ENCODE data around the gene LDLRAD3.

Gene LDLRAD3

DNA sequence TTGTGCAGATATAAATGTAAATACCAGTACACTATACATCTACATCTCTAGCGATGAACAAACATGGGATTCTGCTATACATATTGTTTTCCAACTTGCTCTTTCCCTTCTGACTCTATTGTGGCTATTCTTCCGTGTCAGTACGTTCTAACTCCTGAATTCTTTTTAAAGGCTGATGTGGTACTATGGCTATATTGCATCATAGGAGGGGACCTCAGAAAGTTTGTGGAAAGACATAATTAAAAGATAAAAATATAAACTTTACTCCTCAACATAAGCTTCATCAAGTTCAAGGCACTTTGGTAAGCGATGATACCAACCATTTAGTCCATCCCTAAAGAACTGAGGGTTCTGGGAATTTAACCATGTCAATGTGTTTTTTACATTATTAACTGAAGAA is 72.8 kb downstream of the LDLRAD3 start:
- TF ChIP-seq TCF4 (CRISPR knock-in tag; IDR thresholded peaks at IDR 0.05; ENCODE audit: borderline replicate concordance) (no peak), ZNF8 (CRISPR knock-in tag; IDR thresholded peaks at IDR 0.05) (no peak), ESRRG (CRISPR knock-in tag; IDR thresholded peaks at IDR 0.05) (no peak), CSDC2 (CRISPR knock-in tag; IDR thresholded peaks at IDR 0.05) (no peak), PPARA (CRISPR knock-in tag; IDR thresholded peaks at IDR 0.05; ENCODE audit: borderline replicate concordance) (no peak), ZNF565 (CRISPR knock-in tag; conservative IDR thresholded peaks at IDR 0.05; ENCODE audit: low read depth) (no peak), BACH2 (CRISPR knock-in tag; IDR thresholded peaks at IDR 0.05; ENCODE audit: borderline replicate concordance) (no peak), ZC3H10 (CRISPR knock-in tag; IDR thresholded peaks at IDR 0.05) (no peak), ARNTL (CRISPR knock-in tag; IDR thresholded peaks at IDR 0.05; ENCODE audit: borderline replicate concordance, low read depth) (no peak), ZFP30 (CRISPR knock-in tag; IDR thresholded peaks at IDR 0.05) (no peak), ZFP3 (CRISPR knock-in tag; IDR thresholded peaks at IDR 0.05) (no peak)
- TF ChIP-seq, protein P1, sequence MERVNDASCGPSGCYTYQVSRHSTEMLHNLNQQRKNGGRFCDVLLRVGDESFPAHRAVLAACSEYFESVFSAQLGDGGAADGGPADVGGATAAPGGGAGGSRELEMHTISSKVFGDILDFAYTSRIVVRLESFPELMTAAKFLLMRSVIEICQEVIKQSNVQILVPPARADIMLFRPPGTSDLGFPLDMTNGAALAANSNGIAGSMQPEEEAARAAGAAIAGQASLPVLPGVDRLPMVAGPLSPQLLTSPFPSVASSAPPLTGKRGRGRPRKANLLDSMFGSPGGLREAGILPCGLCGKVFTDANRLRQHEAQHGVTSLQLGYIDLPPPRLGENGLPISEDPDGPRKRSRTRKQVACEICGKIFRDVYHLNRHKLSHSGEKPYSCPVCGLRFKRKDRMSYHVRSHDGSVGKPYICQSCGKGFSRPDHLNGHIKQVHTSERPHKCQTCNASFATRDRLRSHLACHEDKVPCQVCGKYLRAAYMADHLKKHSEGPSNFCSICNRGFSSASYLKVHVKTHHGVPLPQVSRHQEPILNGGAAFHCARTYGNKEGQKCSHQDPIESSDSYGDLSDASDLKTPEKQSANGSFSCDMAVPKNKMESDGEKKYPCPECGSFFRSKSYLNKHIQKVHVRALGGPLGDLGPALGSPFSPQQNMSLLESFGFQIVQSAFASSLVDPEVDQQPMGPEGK (CRISPR knock-in tag; IDR thresholded peaks at IDR 0.05; ENCODE audit: borderline replicate concordance), result no peak
- ATAC-seq, result no peak

DNA sequence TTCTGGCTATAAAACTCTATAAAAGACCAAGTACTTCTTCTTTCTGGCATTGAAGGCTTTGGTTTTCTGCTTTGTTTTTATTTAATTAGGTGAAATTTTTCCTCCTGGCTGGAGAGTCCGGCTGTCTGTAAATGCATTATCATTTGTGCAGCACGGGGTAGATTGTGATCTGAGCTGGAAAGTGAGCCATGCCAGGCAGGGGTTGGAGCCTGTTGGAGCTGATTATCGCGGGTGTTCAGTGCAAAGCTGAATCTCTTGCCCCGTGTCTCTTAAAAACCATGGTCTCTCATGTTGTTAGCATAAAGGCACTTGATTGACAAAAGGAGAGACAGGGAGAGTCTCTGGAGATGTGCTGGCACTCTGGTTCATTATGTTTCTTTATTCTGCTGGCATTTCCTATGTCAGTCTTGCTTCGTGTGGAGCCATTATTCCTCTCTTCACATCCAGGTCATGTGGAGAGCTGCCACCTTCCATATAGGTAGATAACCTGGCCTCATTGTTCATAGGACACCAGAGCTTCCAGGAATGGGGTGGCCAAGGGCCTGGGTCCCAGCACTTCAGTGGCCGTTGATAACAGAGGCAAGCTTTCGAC is 75.2 kb downstream of the LDLRAD3 start:
- no peak for TF ChIP-seq SNAI2 (CRISPR knock-in tag; IDR thresholded peaks at IDR 0.05)
- no peak for TF ChIP-seq ZNF70 (CRISPR knock-in tag; IDR thresholded peaks at IDR 0.05)
- no peak for TF ChIP-seq GLIS3 (CRISPR knock-in tag; IDR thresholded peaks at IDR 0.05)
- TF ChIP-seq, protein P1 (CRISPR knock-in tag; IDR thresholded peaks at IDR 0.05; ENCODE audit: borderline replicate concordance), result no peak
- peak; percentile 87; the same call in 1 of the 2 replicates for TF ChIP-seq TCF4 (CRISPR knock-in tag; IDR thresholded peaks at IDR 0.05; ENCODE audit: borderline replicate concordance)
- TF ChIP-seq ESRRG (CRISPR knock-in tag; IDR thresholded peaks at IDR 0.05), result no peak
- TF ChIP-seq ZFP3 (CRISPR knock-in tag; IDR thresholded peaks at IDR 0.05), result no peak
- no peak for TF ChIP-seq PPARA (CRISPR knock-in tag; IDR thresholded peaks at IDR 0.05; ENCODE audit: borderline replicate concordance)
- TF ChIP-seq, protein P2, sequence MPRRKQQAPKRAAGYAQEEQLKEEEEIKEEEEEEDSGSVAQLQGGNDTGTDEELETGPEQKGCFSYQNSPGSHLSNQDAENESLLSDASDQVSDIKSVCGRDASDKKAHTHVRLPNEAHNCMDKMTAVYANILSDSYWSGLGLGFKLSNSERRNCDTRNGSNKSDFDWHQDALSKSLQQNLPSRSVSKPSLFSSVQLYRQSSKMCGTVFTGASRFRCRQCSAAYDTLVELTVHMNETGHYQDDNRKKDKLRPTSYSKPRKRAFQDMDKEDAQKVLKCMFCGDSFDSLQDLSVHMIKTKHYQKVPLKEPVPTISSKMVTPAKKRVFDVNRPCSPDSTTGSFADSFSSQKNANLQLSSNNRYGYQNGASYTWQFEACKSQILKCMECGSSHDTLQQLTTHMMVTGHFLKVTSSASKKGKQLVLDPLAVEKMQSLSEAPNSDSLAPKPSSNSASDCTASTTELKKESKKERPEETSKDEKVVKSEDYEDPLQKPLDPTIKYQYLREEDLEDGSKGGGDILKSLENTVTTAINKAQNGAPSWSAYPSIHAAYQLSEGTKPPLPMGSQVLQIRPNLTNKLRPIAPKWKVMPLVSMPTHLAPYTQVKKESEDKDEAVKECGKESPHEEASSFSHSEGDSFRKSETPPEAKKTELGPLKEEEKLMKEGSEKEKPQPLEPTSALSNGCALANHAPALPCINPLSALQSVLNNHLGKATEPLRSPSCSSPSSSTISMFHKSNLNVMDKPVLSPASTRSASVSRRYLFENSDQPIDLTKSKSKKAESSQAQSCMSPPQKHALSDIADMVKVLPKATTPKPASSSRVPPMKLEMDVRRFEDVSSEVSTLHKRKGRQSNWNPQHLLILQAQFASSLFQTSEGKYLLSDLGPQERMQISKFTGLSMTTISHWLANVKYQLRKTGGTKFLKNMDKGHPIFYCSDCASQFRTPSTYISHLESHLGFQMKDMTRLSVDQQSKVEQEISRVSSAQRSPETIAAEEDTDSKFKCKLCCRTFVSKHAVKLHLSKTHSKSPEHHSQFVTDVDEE (CRISPR knock-in tag; IDR thresholded peaks at IDR 0.05), result peak; percentile 84
- TF ChIP-seq TOX (CRISPR knock-in tag; IDR thresholded peaks at IDR 0.05; ENCODE audit: borderline replicate concordance), result no peak
- no peak for TF ChIP-seq ZFP30 (CRISPR knock-in tag; IDR thresholded peaks at IDR 0.05)
- no peak for TF ChIP-seq BACH2 (CRISPR knock-in tag; IDR thresholded peaks at IDR 0.05; ENCODE audit: borderline replicate concordance)
- peak; percentile 59 for TF ChIP-seq ISL1 (CRISPR knock-in tag; IDR thresholded peaks at IDR 0.05)
- TF ChIP-seq, protein P3, sequence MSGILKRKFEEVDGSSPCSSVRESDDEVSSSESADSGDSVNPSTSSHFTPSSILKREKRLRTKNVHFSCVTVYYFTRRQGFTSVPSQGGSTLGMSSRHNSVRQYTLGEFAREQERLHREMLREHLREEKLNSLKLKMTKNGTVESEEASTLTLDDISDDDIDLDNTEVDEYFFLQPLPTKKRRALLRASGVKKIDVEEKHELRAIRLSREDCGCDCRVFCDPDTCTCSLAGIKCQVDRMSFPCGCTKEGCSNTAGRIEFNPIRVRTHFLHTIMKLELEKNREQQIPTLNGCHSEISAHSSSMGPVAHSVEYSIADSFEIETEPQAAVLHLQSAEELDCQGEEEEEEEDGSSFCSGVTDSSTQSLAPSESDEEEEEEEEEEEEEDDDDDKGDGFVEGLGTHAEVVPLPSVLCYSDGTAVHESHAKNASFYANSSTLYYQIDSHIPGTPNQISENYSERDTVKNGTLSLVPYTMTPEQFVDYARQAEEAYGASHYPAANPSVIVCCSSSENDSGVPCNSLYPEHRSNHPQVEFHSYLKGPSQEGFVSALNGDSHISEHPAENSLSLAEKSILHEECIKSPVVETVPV (CRISPR knock-in tag; IDR thresholded peaks at IDR 0.05), result no peak
- TF ChIP-seq, protein P4, sequence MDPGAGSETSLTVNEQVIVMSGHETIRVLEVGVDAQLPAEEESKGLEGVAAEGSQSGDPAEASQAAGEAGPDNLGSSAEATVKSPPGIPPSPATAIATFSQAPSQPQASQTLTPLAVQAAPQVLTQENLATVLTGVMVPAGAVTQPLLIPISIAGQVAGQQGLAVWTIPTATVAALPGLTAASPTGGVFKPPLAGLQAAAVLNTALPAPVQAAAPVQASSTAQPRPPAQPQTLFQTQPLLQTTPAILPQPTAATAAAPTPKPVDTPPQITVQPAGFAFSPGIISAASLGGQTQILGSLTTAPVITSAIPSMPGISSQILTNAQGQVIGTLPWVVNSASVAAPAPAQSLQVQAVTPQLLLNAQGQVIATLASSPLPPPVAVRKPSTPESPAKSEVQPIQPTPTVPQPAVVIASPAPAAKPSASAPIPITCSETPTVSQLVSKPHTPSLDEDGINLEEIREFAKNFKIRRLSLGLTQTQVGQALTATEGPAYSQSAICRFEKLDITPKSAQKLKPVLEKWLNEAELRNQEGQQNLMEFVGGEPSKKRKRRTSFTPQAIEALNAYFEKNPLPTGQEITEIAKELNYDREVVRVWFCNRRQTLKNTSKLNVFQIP (CRISPR knock-in tag; IDR thresholded peaks at IDR 0.05; ENCODE audit: borderline replicate concordance, low read depth), result no peak; the same call in 1 of the 2 replicates
- no peak for TF ChIP-seq ZC3H10 (CRISPR knock-in tag; IDR thresholded peaks at IDR 0.05)
- TF ChIP-seq ARNTL (CRISPR knock-in tag; IDR thresholded peaks at IDR 0.05; ENCODE audit: borderline replicate concordance, low read depth), result no peak
- no peak for TF ChIP-seq ZNF8 (CRISPR knock-in tag; IDR thresholded peaks at IDR 0.05)
- TF ChIP-seq, protein P5, sequence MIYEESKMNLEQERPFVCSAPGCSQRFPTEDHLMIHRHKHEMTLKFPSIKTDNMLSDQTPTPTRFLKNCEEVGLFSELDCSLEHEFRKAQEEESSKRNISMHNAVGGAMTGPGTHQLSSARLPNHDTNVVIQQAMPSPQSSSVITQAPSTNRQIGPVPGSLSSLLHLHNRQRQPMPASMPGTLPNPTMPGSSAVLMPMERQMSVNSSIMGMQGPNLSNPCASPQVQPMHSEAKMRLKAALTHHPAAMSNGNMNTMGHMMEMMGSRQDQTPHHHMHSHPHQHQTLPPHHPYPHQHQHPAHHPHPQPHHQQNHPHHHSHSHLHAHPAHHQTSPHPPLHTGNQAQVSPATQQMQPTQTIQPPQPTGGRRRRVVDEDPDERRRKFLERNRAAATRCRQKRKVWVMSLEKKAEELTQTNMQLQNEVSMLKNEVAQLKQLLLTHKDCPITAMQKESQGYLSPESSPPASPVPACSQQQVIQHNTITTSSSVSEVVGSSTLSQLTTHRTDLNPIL (CRISPR knock-in tag; IDR thresholded peaks at IDR 0.05; ENCODE audit: low read depth), result no peak
- no peak for TF ChIP-seq CSDC2 (CRISPR knock-in tag; IDR thresholded peaks at IDR 0.05)
- TF ChIP-seq OSR1 (CRISPR knock-in tag; IDR thresholded peaks at IDR 0.05), result no peak
- TF ChIP-seq ZNF565 (CRISPR knock-in tag; conservative IDR thresholded peaks at IDR 0.05; ENCODE audit: low read depth), result no peak
- no peak for TF ChIP-seq RARB (CRISPR knock-in tag; IDR thresholded peaks at IDR 0.05)
- peak; percentile 94 for ATAC-seq

All from SK-N-SH treated with all-trans-retinoic acid at 6 μM for 48 hours (cell line).